GM12878 (cell line): ENCODE results near the gene RGS14. TPM values are rescaled to one million over a fixed set of nuclear protein-coding genes. Genes with fewer than 3 reads are reported as not detected.
A peak's percentile ranks its signal among the peaks of the same experiment; 100 is the strongest.

Experiments used
- ATAC-seq: fragments of 200-7000 bp; cut with Tn5 transposase; 3 replicates; pipeline ENCODE4 v1.9.1; 2020; ENCODE audit warnings: mild to moderate bottlenecking, moderate library complexity
- BruUV-seq: library from RNA; stranded (reverse); fragments of 400-500 nt; replicated peaks from 2 replicates; lab custom pipeline; 2021; lab: Mats Ljungman, UMichigan
- CTCF ChIA-PET: fragments of 300-600 bp; sonication (Branson Sonifier 250); formaldehyde crosslinking; extraction: SDS; loops from one replicate; lab custom pipeline; 2021; ENCODE audit warnings: inconsistent platforms; lab: Yijun Ruan, JAX
- POLR2A ChIA-PET: fragments of 350-600 bp; formaldehyde crosslinking; extraction: SDS; loops from one replicate; lab custom pipeline; 2021; ENCODE audit warnings: inconsistent platforms; lab: Charles Lee
- RAD21 ChIA-PET: fragments of 300-600 bp; sonication (Branson Sonifier 250); formaldehyde crosslinking; loops from one replicate; lab custom pipeline; 2023; ENCODE audit warnings: antibody characterized with exemption; ENCODE audit not compliant: unreplicated experiment; lab: Charles Lee
- SMC1A ChIA-PET: fragments of 300-600 bp; sonication (Branson Sonifier 250); formaldehyde crosslinking; loops from one replicate; lab custom pipeline; 2023; ENCODE audit not compliant: unreplicated experiment, uncharacterized antibody; lab: Charles Lee
- DNase-seq: peaks from one replicate; pipeline ENCODE4 v3.0.0-alpha.2; 2011; ENCODE audit warnings: low read depth, low spot score
- FAIRE-seq: peaks from 3 replicates; lab custom pipeline; 2011; peaks lifted over from hg19 to GRCh38; lab: Jason Lieb, UNC
- H2AFZ ChIP-seq: 2 replicates; pipeline ENCODE4 v1.6.0; 2011; ENCODE audit warnings: low read depth, low read length, control low read depth; ENCODE audit not compliant: control insufficient read depth
- H3K27ac ChIP-seq: 2 replicates; pipeline ENCODE4 v1.5.1; 2011; ENCODE audit warnings: control low read depth; ENCODE audit not compliant: control insufficient read depth, insufficient read depth
- H3K27me3 ChIP-seq, 2 experiments: replicated peaks in 1 of 2; 2 replicates each; pipeline versions ENCODE4 v1.6.0 to v1.6.1; 2011; ENCODE audit warnings: low read length in 1 of 2; ENCODE audit not compliant: control insufficient read depth in 2 of 2, insufficient read depth in 2 of 2
- H3K36me3 ChIP-seq, 2 experiments: 2 replicates each; pipeline ENCODE4 v1.5.1; 2011; ENCODE audit warnings: low read length in 1 of 2; ENCODE audit not compliant: control insufficient read depth in 2 of 2, insufficient read depth in 2 of 2
- H3K4me1 ChIP-seq: 2 replicates; pipeline ENCODE4 v1.6.1; 2011; ENCODE audit warnings: mild to moderate bottlenecking, low read length, moderate library complexity, mixed read lengths; ENCODE audit not compliant: control insufficient read depth, insufficient read depth
- H3K4me2 ChIP-seq: 2 replicates; pipeline ENCODE4 v1.6.0; 2011; ENCODE audit warnings: control low read depth; ENCODE audit not compliant: control insufficient read depth, insufficient read depth
- H3K4me3 ChIP-seq: fragments of 200-600 bp; sonication (generic); 2 replicates; pipeline ENCODE4 v1.5.1; 2016
- H3K79me2 ChIP-seq: 2 replicates; pipeline ENCODE4 v1.6.0; 2011; ENCODE audit warnings: low read length; ENCODE audit not compliant: control insufficient read depth, insufficient read depth
- H3K9ac ChIP-seq: 2 replicates; pipeline ENCODE4 v1.8.0; 2011; ENCODE audit warnings: low read length, control low read depth, mixed read lengths; ENCODE audit not compliant: control insufficient read depth, insufficient read depth
- H3K9me3 ChIP-seq: replicated peaks from 3 replicates; pipeline ENCODE4 v1.5.1; 2011; ENCODE audit warnings: mild to moderate bottlenecking, low read length; ENCODE audit not compliant: control insufficient read depth, insufficient read depth
- H4K20me1 ChIP-seq: 2 replicates; pipeline ENCODE4 v1.6.0; 2011; ENCODE audit not compliant: control insufficient read depth, insufficient read depth
- BCL11A ChIP-seq: IDR thresholded peaks from 2 replicates; pipeline ENCODE4 v1.6.1; 2011; ENCODE audit warnings: low read depth, low read length
- HDGF ChIP-seq: fragments of 450-650 bp; IDR thresholded peaks from 2 replicates; pipeline ENCODE4 v1.6.1; 2016; ENCODE audit warnings: antibody characterized with exemption
- MYC ChIP-seq: IDR thresholded peaks from 2 replicates; pipeline ENCODE4 v1.6.1; 2011; ENCODE audit warnings: mild to moderate bottlenecking, low read length, moderate library complexity, inconsistent platforms; ENCODE audit not compliant: insufficient read depth, insufficient replicate concordance, insufficient read length, severe bottlenecking
- NFYA ChIP-seq: IDR thresholded peaks from 2 replicates; pipeline ENCODE4 v1.6.1; 2011; ENCODE audit warnings: low read depth, mild to moderate bottlenecking, low read length, improper control_type of control experiment, borderline replicate concordance
- PKNOX1 ChIP-seq: fragments of 450-650 bp; IDR thresholded peaks from 2 replicates; pipeline ENCODE4 v1.6.1; 2016; ENCODE audit warnings: mild to moderate bottlenecking
- WGBS: methylation state at CpG from one replicate; pipeline ENCODE4 v1.1.6; 2016; ENCODE audit warnings: low lambda C conversion rate; ENCODE audit not compliant: insufficient replicate concordance, insufficient coverage; ENCODE audit errors: missing lambda C conversion rate; 5-methylcytosine and 5-hydroxymethylcytosine counted together
- in situ Hi-C: fragments of 300-500 bp; cut with MboI; formaldehyde crosslinking; loops from 9 replicates; pipeline ENCODE4 v1.14.3; 2018; ENCODE audit warnings: mixed read lengths
- intact Hi-C: fragments of 100-400 bp; cut with micrococcal nuclease; formaldehyde crosslinking; loops from one replicate; pipeline ENCODE4 v1.14.2; 2022; ENCODE audit not compliant: unreplicated experiment
- polyA plus RNA-seq, 11 experiments: library from polyadenylated mRNA; depleted of rRNA in 4 of 11; unstranded in 6 of 11; stranded (reverse) in 5 of 11; fragments of >200 nt; fragmentation: Nextera tagmentation in 4 of 11; fragmentation: Illumina TruSeq in 1 of 11; extraction: Ambion mirVana in 4 of 11; extraction: Trizol in 1 of 11; gene quantifications; 1 replicate in 1 of 11; 2 replicates in 10 of 11; pipeline versions ENCODE4 v1.2.1 to v1.2.3, GENCODE V29; 2011 to 2016; ENCODE audit warnings: inconsistent platforms in 2 of 11, missing spikeins in 2 of 11, low read depth in 1 of 11
- total RNA-seq, 4 experiments: library from RNA; depleted of rRNA in 3 of 4; stranded (reverse); fragments of >200 nt in 3 of 4; fragmentation: Illumina TruSeq in 1 of 4; extraction: Trizol in 1 of 4; gene quantifications; 2 replicates each; pipeline versions ENCODE4 v1.2.1 to v1.2.3, GENCODE V29; 2013 to 2021

RGS14 gene
- total and polyA plus RNA-seq, 10 of the 15 experiments (the other 5 are each of a cell fraction or from before 2014, with no cell fraction given), result 0.19 to 88.7 (median 54.8) TPM

- no peaks in the 10 kb centered on the region for H3K9me3 ChIP-seq
- H3K4me2 ChIP-seq, result peak overlapping the region; percentile 87
- SMC1A ChIA-PET, result interaction anchor here (0.7 to 7.4 kb wide), 16 partner anchors 9 to 106 kb away, joined by 3 to 105 read pairs (median 8); partner anchors contain the start of genes GRK6, PDLIM7 and PRR7
- 56% methylated on average over 13 of the region's 16 CpGs for WGBS
- POLR2A ChIA-PET, result interaction anchor here (1.0 to 11.0 kb wide), 15 partner anchors 8 to 97 kb away, joined by 3 to 174 read pairs (median 6); partner anchors contain the start of genes GRK6, PDLIM7 and PRR7
- CTCF ChIA-PET, result interaction anchor here (0.7 to 8.3 kb wide), 28 partner anchors 10 to 106 kb away, joined by 3 to 391 read pairs (median 8); partner anchors contain the start of genes GRK6, PDLIM7, PRR7 and RGS14
- H3K36me3 ChIP-seq, result no peaks in the 10 kb centered on the region
- RAD21 ChIA-PET, result interaction anchor here (0.7 to 6.5 kb wide), 21 partner anchors 8 to 106 kb away, joined by 3 to 291 read pairs (median 8); partner anchors contain the start of genes GRK6, PDLIM7, PRR7 and RGS14
- peak overlapping the region; percentile 49 for H3K9ac ChIP-seq
- H3K27me3 ChIP-seq, result no peaks in the 10 kb centered on the region; a peak in 1 of 4 replicates
- TF ChIP-seq HDGF (peak; percentile 82), BCL11A (no peak), NFYA (no peak), PKNOX1 (peak; percentile 8; the same call in 1 of the 2 replicates), MYC (no peak)
- TF ChIP-seq, all 136 proteins: peak for 2
- BruUV-seq, result no TSS peak
- in situ Hi-C loops, result no loop called here
- Histone ChIP-seq H3K4me3 (peak overlapping the region; percentile 79; the same call in 1 of the 2 replicates), H3K79me2 (no peaks in the 10 kb centered on the region), H4K20me1 (no peaks in the 10 kb centered on the region), H3K4me1 (peaks cover 28% of the 10 kb centered on the region), H2AFZ (peak overlapping the region; percentile 88), H3K27ac (peak overlapping the region; percentile 35; the same call in 1 of the 2 replicates)
- DNase-seq (no peak), FAIRE-seq (no peak), ATAC-seq (no peak)
- intact Hi-C loops, result loop anchor here (1.0 kb wide), 1 partner anchor 50 kb away; no protein-coding TSS in a partner anchor
Observed at GRCh38 chr5:177404641-177405179, 47.0 kb downstream of the RGS14 start.
